ENCODE measurements around the gene CTNNBIP1.

The CTNNBIP1 gene

DNA sequence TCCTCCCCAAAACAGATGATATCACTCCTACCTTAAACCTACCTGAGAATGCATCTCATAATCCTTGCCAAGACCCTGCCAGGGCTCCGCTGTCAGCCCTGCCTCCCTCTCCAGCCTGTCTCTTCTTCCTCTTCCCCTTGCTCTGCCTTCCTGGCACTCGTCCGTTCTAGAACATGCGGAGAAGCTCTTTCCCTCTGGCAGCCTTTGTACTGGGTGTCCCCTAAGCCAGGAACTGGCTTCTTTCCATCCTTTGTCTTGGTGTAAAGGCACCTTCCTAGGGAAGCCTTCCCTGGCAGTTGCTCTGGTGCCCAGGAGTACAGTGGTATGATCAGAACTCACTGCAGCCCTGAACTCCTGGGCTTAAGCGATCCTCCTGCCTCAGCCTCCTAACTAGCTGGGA, 36.1 kb downstream of the CTNNBIP1 start:
- TF ChIP-seq, protein P1, sequence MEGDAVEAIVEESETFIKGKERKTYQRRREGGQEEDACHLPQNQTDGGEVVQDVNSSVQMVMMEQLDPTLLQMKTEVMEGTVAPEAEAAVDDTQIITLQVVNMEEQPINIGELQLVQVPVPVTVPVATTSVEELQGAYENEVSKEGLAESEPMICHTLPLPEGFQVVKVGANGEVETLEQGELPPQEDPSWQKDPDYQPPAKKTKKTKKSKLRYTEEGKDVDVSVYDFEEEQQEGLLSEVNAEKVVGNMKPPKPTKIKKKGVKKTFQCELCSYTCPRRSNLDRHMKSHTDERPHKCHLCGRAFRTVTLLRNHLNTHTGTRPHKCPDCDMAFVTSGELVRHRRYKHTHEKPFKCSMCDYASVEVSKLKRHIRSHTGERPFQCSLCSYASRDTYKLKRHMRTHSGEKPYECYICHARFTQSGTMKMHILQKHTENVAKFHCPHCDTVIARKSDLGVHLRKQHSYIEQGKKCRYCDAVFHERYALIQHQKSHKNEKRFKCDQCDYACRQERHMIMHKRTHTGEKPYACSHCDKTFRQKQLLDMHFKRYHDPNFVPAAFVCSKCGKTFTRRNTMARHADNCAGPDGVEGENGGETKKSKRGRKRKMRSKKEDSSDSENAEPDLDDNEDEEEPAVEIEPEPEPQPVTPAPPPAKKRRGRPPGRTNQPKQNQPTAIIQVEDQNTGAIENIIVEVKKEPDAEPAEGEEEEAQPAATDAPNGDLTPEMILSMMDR (IDR thresholded peaks at IDR 0.05; ENCODE audit: control insufficient read depth, insufficient read depth, low read depth, low read length, missing control alignments), result no peak

DNA sequence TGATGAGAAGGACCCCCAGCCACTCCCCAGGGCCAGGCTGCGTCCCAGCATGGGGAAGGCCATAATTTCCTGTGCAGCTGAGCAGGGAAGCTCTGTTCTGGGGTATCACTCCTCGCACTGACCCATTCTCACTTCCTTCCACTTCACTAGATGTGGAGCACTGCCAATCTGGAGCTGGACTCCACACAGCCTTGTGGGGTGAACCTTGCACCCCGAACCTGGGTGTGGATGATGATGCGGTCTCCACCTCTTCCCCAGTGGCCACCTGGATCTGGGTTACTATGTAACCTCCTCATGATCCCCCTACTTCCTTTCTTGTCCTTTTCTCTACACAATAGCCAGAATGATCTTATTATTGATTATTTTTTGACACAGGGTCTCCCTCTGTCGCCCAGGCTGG, 36.7 kb downstream of the CTNNBIP1 start:
- DNase-seq (ENCODE audit: low read depth), result no peak
- no peak overlapping the region for H3K4me3 ChIP-seq (ENCODE audit: control insufficient read depth, low read depth, low read length)
- TF ChIP-seq, protein P1 (IDR thresholded peaks at IDR 0.05; ENCODE audit: control insufficient read depth, insufficient read depth, low read depth, low read length, missing control alignments), result no peak

More for the DNA sequence above, 36.1 kb downstream of the CTNNBIP1 start:
- DNase-seq (ENCODE audit: low read depth), result no peak
- no peak overlapping the region for H3K4me3 ChIP-seq (ENCODE audit: control insufficient read depth, low read depth, low read length)

DNA sequence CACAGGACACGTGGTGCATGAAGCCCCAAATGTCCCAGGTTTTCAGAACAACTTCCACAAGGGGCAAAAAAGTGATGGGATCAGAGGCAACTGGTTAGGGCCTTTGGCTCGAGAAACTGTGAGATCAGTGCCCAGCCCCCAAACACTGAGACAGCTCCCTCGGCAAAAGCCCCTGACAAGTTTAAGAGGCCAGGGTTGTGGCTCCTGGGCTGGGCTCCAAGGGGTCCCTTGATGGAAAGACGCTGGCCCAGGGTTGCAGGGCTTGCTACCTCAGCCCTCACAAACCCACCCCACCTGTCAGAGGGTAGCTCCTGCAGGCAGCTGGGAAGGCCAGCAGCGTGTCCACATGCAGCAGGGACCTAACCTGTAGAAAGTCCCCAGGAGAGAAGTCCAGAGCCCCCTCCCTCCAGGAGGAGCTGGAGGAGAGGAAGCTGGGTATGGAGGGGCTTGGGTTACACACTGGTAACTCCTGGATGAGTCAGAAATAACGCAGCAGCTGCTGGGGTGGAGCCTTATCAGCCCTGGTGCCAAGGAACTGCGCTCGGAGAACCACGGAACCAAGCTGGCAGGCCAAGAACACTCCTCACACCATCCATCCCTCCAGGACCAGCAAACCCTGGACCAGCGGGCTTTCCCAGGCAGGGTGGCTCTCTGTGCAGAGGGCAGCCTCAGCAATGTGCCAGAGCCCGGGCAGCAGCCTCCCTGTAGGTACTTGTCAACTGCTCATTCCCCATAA, 37.5 kb downstream of the CTNNBIP1 start:
- DNase-seq (ENCODE audit: low read depth), result no peak
- H3K4me3 ChIP-seq (ENCODE audit: control insufficient read depth, low read depth, low read length), result no peak overlapping the region
- TF ChIP-seq, protein P1 (IDR thresholded peaks at IDR 0.05; ENCODE audit: control insufficient read depth, insufficient read depth, low read depth, low read length, missing control alignments), result no peak

DNA sequence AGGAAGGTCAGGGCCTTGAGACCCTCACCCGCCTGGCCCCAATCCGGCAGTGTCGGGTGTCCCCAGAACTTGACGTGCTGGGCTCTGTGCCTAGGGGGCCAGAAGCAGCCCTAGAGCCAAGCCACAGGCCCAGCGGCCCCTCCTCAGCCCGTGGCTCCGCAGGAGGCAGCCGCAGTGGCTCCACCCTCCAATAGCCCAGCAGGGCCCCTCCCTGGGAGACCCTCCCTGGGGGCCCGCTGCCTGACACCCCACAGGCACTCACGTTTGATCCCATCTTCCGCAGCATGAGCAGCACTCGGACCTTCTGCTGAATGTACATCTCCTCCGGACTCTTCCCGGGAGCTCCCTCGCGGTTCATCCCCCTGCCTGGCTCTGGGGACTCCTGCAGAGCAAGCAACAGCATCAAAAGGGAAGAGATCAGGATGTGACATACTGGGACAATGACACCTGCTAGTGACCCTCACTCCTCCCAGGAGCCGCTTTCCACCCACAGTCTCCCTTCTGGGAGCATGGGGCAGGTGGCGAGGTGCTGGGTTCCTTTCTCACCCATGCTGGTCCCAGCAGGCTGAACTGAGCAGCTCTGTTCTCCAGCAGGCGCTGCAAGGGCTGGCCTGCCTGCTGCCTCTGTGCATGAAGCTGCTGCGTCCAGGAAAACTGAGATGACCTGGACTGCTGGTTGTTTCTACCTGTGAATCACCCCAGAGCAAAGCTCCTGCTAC, 38.2 kb downstream of the CTNNBIP1 start:
- TF ChIP-seq, protein P1 (IDR thresholded peaks at IDR 0.05; ENCODE audit: control insufficient read depth, insufficient read depth, low read depth, low read length, missing control alignments), result no peak
- DNase-seq (ENCODE audit: low read depth), result no peak
- H3K4me3 ChIP-seq (ENCODE audit: control insufficient read depth, low read depth, low read length), result no peak overlapping the region

DNA sequence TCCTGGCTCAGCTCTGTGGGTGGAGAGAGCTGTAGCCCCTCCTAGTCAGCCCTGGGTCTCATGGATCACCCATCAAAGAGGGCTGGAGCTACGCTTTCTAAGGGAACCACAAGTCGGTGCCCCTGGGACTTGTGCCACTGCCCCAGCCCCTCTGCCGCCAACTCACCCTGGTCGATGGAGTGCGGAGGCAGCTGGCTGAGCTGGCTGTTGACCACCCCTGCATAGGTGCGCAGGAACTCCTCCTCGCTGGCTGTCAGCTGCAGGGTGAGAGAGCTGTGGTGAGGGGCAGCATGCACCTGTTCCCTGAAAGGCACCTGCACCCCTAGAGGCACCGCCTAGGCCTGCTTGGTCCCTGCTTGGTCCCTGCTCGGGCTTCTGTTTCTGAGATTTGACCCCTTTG, 39.0 kb downstream of the CTNNBIP1 start:
- TF ChIP-seq, protein P1 (IDR thresholded peaks at IDR 0.05; ENCODE audit: control insufficient read depth, insufficient read depth, low read depth, low read length, missing control alignments), result no peak
- no peak overlapping the region for H3K4me3 ChIP-seq (ENCODE audit: control insufficient read depth, low read depth, low read length)

DNA sequence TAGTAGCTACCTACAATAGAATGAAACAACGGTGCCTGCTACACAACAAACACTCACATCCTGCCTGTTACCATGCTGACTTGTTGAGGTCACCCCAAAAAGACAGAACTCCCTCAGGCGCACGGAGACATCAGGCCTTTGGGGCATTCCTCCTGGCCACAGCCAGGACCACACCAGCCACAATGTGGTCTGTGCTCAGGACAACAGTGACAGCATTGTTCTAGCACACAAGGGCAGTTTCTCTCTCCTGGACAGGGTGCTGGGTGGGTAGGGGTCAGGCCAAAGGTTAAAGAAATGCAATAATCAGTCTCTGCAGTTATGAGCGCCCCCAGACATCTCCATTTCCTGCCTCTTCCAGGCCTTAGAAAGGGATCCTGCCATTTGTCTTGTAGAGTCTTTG, 39.5 kb downstream of the CTNNBIP1 start:
- TF ChIP-seq, protein P1 (IDR thresholded peaks at IDR 0.05; ENCODE audit: control insufficient read depth, insufficient read depth, low read depth, low read length, missing control alignments), result no peak
- no peak for DNase-seq (ENCODE audit: low read depth)
- no peak overlapping the region for H3K4me3 ChIP-seq (ENCODE audit: control insufficient read depth, low read depth, low read length)

More for the DNA sequence above, 39.0 kb downstream of the CTNNBIP1 start:
- no peak for DNase-seq (ENCODE audit: low read depth)

Measured in AG09309 (cell line).